ENCODE measurements around the gene TCEAL7.
"Not testable (repeated sequence)": the region's sequence is repeated elsewhere in the genome, so short reads cannot be mapped to it uniquely, and the experiment has no call there.

TCEAL7 gene

DNA sequence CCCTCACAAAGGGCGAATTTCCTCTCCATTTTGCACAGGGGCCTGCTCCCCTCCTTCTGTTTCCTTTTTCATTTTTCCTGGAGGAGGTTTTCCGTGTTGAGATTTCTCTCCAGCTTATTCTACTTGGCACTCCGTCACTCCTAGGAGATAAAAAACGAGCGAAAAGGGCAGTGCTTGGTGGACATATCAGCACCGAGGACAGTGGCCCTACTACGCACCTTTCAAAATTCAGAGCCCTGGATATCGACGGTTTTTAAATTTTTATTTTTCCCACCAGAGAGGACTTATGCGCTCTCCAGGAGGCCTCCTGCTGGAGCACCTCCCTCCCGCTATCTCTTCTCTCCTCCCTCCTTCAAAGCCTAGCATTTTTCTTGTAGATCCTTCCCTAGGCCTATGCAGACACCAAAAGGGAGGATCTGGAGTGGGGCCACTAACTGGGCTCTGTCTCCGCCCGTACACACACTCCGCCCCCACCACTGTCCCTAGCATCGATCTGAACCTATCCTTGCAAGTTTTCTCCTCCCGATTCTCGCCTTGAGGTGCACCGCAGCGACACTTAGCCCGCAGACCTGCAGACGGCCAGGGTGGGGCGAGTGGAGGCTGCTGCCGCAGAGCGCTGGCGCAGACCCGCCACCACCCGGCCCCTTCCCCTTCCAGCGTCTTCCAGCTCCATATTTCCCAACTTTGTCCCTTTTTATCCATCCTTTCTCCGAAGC, 17.8 kb downstream of the TCEAL7 start:
- no peak for ATAC-seq
- TF ChIP-seq RARB (CRISPR knock-in tag; IDR thresholded peaks at IDR 0.05) (no peak), CREB5 (CRISPR knock-in tag; IDR thresholded peaks at IDR 0.05; ENCODE audit: low read depth) (no peak), ZFP30 (CRISPR knock-in tag; IDR thresholded peaks at IDR 0.05) (no peak), ZNF70 (CRISPR knock-in tag; IDR thresholded peaks at IDR 0.05) (no peak), OSR1 (CRISPR knock-in tag; IDR thresholded peaks at IDR 0.05) (no peak), ARNTL (CRISPR knock-in tag; IDR thresholded peaks at IDR 0.05; ENCODE audit: borderline replicate concordance, low read depth) (no peak)

DNA sequence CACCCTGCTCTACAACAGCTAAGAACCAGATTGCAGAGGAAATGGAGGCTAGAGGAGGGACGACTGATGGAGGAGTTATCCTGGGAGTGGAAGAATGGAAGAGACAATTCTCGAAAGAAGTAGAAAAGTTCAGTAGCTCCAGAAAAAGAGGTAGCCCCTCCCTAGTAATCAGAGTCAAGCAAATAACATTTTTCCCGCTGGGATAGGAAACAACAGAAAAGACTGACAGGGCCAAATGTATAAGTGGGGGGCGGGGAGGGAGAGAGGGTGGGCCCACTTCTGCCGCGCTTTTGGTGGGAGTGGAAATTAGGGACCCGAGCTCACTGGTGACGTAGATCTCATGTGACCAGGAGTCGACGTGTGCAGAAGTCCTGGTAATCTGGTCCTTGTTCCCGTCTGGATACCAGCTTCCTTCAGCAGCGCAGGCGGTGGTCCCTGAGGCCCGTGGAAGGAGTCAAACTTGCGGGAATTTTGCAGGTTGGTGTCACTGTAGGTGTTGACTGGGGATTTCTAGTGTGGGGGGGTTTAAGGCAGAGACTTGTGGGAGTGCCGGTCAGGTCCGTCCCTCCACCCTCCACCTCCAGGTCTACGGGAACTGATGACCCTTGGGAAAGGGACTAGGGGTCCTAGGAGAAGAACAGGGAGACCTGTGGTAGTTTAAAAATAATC, 26.2 kb downstream of the TCEAL7 start, which contains the start of gene TCEAL9:
Gene TCEAL9, plus strand, starts transcription at position 377 of the 669 bp plus-strand sequence. CDS start 1,179 bp downstream, outside the sequence.
- ATAC-seq = peak; percentile 91
- TF ChIP-seq ZFP3 (CRISPR knock-in tag; IDR thresholded peaks at IDR 0.05) = no peak
- TF ChIP-seq OSR1 (CRISPR knock-in tag; IDR thresholded peaks at IDR 0.05) = no peak
- TF ChIP-seq POU6F1 (CRISPR knock-in tag; IDR thresholded peaks at IDR 0.05; ENCODE audit: borderline replicate concordance, low read depth) = no peak
- TF ChIP-seq GLIS3 (CRISPR knock-in tag; IDR thresholded peaks at IDR 0.05) = no peak
- TF ChIP-seq RARB (CRISPR knock-in tag; IDR thresholded peaks at IDR 0.05) = no peak
- TF ChIP-seq, protein P1, sequence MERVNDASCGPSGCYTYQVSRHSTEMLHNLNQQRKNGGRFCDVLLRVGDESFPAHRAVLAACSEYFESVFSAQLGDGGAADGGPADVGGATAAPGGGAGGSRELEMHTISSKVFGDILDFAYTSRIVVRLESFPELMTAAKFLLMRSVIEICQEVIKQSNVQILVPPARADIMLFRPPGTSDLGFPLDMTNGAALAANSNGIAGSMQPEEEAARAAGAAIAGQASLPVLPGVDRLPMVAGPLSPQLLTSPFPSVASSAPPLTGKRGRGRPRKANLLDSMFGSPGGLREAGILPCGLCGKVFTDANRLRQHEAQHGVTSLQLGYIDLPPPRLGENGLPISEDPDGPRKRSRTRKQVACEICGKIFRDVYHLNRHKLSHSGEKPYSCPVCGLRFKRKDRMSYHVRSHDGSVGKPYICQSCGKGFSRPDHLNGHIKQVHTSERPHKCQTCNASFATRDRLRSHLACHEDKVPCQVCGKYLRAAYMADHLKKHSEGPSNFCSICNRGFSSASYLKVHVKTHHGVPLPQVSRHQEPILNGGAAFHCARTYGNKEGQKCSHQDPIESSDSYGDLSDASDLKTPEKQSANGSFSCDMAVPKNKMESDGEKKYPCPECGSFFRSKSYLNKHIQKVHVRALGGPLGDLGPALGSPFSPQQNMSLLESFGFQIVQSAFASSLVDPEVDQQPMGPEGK (CRISPR knock-in tag; IDR thresholded peaks at IDR 0.05; ENCODE audit: borderline replicate concordance) = no peak
- TF ChIP-seq ZNF8 (CRISPR knock-in tag; IDR thresholded peaks at IDR 0.05) = no peak
- no peak for TF ChIP-seq ARNTL (CRISPR knock-in tag; IDR thresholded peaks at IDR 0.05; ENCODE audit: borderline replicate concordance, low read depth)

DNA sequence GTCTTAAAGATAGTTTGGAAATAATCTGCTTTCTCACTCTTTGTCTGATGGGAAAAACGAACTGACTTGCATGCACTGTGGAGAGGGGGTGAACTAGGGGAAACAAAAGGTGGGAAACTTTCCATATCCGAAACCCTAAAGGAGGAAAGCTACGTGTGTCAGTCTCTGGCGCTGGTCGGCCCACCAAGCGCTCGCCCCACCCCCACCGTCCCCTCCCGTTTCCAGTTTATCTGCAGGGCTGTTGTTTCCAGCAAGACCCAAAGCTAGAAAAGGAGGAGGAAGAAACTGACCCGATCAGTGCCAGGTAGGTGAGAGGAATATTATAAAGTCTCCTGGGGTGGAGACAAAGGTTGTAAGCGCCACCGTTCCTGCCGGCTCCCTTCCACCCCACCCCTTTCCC, 26.8 kb downstream of the TCEAL7 start:
- peak; percentile 53 for ATAC-seq
- TF ChIP-seq TOX (CRISPR knock-in tag; IDR thresholded peaks at IDR 0.05; ENCODE audit: borderline replicate concordance) (no peak), CSDC2 (CRISPR knock-in tag; IDR thresholded peaks at IDR 0.05) (no peak), OSR1 (CRISPR knock-in tag; IDR thresholded peaks at IDR 0.05) (no peak), ZC3H10 (CRISPR knock-in tag; IDR thresholded peaks at IDR 0.05) (no peak), TCF4 (CRISPR knock-in tag; IDR thresholded peaks at IDR 0.05; ENCODE audit: borderline replicate concordance) (no peak)

DNA sequence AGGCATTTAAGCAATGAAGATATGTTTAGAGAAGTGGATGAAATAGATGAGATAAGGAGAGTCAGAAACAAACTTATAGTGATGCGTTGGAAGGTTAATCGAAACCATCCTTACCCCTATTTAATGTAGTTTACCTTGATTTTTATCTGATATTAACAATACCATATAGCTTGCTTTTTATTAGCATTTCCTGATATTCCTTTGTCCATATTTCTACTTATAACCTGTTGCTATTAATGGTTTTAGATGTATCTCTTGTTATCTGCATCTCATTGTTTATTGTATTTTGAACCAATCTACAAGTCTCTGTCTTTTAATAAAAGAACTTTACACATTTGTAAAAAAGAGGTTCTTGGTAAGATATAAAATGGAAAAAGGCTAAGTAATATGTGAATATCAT, 27.8 kb downstream of the TCEAL7 start:
- TF ChIP-seq ARNTL (CRISPR knock-in tag; IDR thresholded peaks at IDR 0.05; ENCODE audit: borderline replicate concordance, low read depth) = no peak
- TF ChIP-seq CREB5 (CRISPR knock-in tag; IDR thresholded peaks at IDR 0.05; ENCODE audit: low read depth) = no peak
- no peak for TF ChIP-seq ZNF565 (CRISPR knock-in tag; conservative IDR thresholded peaks at IDR 0.05; ENCODE audit: low read depth)
- TF ChIP-seq ESRRG (CRISPR knock-in tag; IDR thresholded peaks at IDR 0.05) = no peak
- TF ChIP-seq TCF4 (CRISPR knock-in tag; IDR thresholded peaks at IDR 0.05; ENCODE audit: borderline replicate concordance) = no peak
- ATAC-seq = no peak

- ATAC-seq = not testable (repeated sequence)
These were observed 29.6 kb downstream of the TCEAL7 start for GRCh38 chrX:103359605-103360004.

DNA sequence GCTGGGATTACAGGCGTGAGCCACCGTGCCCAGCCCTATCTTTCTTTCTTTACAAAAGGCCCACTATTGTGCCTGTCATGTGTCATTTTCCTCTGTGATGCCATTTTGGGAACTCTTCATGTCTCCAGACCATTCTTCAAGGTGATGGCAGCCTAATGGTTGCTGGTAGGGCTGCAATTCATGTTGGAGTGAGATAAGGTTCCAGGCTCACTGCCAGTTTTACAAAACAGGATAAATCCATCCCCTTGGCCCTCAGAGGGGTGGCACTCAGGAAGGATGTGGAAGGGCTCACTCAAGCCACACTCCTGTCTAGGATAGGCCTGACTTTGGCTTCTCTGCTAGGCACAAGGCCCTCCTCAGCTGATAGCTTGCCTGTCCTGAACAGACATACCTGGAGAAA, 30.1 kb downstream of the TCEAL7 start:
- ATAC-seq = peak; percentile 12; the same call in 1 of the 3 replicates
- TF ChIP-seq ZFP30 (CRISPR knock-in tag; IDR thresholded peaks at IDR 0.05) (no peak), ESRRG (CRISPR knock-in tag; IDR thresholded peaks at IDR 0.05) (no peak), ARNTL (CRISPR knock-in tag; IDR thresholded peaks at IDR 0.05; ENCODE audit: borderline replicate concordance, low read depth) (no peak), SNAI2 (CRISPR knock-in tag; IDR thresholded peaks at IDR 0.05) (no peak), RARB (CRISPR knock-in tag; IDR thresholded peaks at IDR 0.05) (no peak), TOX (CRISPR knock-in tag; IDR thresholded peaks at IDR 0.05; ENCODE audit: borderline replicate concordance) (no peak), ZNF8 (CRISPR knock-in tag; IDR thresholded peaks at IDR 0.05) (no peak)
- TF ChIP-seq, protein P2, sequence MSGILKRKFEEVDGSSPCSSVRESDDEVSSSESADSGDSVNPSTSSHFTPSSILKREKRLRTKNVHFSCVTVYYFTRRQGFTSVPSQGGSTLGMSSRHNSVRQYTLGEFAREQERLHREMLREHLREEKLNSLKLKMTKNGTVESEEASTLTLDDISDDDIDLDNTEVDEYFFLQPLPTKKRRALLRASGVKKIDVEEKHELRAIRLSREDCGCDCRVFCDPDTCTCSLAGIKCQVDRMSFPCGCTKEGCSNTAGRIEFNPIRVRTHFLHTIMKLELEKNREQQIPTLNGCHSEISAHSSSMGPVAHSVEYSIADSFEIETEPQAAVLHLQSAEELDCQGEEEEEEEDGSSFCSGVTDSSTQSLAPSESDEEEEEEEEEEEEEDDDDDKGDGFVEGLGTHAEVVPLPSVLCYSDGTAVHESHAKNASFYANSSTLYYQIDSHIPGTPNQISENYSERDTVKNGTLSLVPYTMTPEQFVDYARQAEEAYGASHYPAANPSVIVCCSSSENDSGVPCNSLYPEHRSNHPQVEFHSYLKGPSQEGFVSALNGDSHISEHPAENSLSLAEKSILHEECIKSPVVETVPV (CRISPR knock-in tag; IDR thresholded peaks at IDR 0.05) = no peak
- TF ChIP-seq, protein P1 (CRISPR knock-in tag; IDR thresholded peaks at IDR 0.05; ENCODE audit: borderline replicate concordance) = no peak

Measured in SK-N-SH treated with all-trans-retinoic acid at 6 μM for 48 hours (cell line).